ENCODE measurements around the gene ANKLE1. TPM values are rescaled to one million over a fixed set of nuclear protein-coding genes. Genes with fewer than 3 reads are reported as not detected.

Gene ANKLE1
- polyA plus RNA-seq, 1 donor (not counting 4 experiments of a cell fraction or from before 2014, with no cell fraction given), result 0.30 TPM

GRCh38 chr19:17296273-17296672, 14.6 kb downstream of the ANKLE1 start:
- H3K36me3 ChIP-seq (ENCODE audit: control insufficient read depth in 2 of 2, extremely low read depth in 1 of 2, insufficient read depth in 2 of 2, low read length in 2 of 2), result peaks cover 0 to 12% of the 10 kb centered on the region in 2 experiments
- no peak for FAIRE-seq

DNA sequence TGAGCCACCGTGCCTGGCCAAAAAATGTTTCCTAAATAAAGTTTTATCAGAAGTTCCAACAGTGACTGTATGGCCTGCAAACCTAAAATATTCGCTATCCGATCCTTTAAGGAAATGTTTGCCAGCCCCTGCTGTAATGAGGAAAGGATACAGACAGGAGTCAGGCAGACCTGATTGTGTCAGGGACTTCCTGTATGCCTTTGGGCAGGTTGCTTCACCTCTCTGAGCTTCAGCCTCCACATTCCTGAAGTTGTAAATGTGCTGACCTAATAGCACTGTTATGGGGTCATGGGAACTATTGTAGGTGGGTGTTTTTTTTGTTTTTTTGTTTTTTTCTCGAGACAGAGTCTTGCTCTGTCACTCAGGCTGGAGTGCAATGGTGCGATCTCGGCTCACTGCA, 15.3 kb downstream of the ANKLE1 start:
- DNase-seq (ENCODE audit: low read depth, low spot score) (no peak), FAIRE-seq (peak; percentile 52)
- H3K9ac ChIP-seq (ENCODE audit: control insufficient read depth, extremely low read depth, insufficient read depth, low read length), result no peak overlapping the region
- no peak overlapping the region for H2AFZ ChIP-seq (ENCODE audit: control insufficient read depth, low read length)
- peaks cover 11% of the 10 kb centered on the region for H3K79me2 ChIP-seq (ENCODE audit: control insufficient read depth, insufficient read depth, low read length)
- no peaks in the 10 kb centered on the region for H3K9me3 ChIP-seq (ENCODE audit: control insufficient read depth, low read depth, low read length)
- dilution Hi-C loops (cut with MboI; ENCODE audit: extremely low pct_ligation_motif_present, low sequenced_read_pairs), result no loop called here
- peak overlapping the region; percentile 10 for H3K4me2 ChIP-seq (ENCODE audit: control insufficient read depth, extremely low read depth, insufficient read depth, low read depth, low read length)
- TF ChIP-seq EZH2 (IDR thresholded peaks at IDR 0.05; ENCODE audit: low read length), result no peak
- TF ChIP-seq, protein P1, sequence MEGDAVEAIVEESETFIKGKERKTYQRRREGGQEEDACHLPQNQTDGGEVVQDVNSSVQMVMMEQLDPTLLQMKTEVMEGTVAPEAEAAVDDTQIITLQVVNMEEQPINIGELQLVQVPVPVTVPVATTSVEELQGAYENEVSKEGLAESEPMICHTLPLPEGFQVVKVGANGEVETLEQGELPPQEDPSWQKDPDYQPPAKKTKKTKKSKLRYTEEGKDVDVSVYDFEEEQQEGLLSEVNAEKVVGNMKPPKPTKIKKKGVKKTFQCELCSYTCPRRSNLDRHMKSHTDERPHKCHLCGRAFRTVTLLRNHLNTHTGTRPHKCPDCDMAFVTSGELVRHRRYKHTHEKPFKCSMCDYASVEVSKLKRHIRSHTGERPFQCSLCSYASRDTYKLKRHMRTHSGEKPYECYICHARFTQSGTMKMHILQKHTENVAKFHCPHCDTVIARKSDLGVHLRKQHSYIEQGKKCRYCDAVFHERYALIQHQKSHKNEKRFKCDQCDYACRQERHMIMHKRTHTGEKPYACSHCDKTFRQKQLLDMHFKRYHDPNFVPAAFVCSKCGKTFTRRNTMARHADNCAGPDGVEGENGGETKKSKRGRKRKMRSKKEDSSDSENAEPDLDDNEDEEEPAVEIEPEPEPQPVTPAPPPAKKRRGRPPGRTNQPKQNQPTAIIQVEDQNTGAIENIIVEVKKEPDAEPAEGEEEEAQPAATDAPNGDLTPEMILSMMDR (optimal IDR thresholded peaks at IDR 0.05 in 1 of 3, IDR thresholded peaks at IDR 0.05 in 1 of 3, conservative IDR thresholded peaks at IDR 0.05 in 1 of 3; ENCODE audit: extremely low read depth in 1 of 3, insufficient read depth in 2 of 3, low read length in 3 of 3), result no peak
- no peaks in the 10 kb centered on the region for H3K9me1 ChIP-seq (ENCODE audit: control insufficient read depth, extremely low read depth, insufficient read depth, low read length)
- H4K20me1 ChIP-seq (ENCODE audit: control insufficient read depth, extremely low read depth, insufficient read depth, low read length), result peaks cover 3% of the 10 kb centered on the region
- no peak overlapping the region for H3K4me3 ChIP-seq (ENCODE audit: control insufficient read depth in 2 of 3, extremely low read depth in 1 of 3, insufficient read depth in 2 of 3, low read depth in 1 of 3, low read length in 3 of 3)
- no peaks in the 10 kb centered on the region for H3K27me3 ChIP-seq (ENCODE audit: control insufficient read depth, extremely low read depth, insufficient read depth, low read length)
- no peak overlapping the region for H3K27ac ChIP-seq (ENCODE audit: control insufficient read depth, insufficient read depth, low read length)
- peaks cover 11% of the 10 kb centered on the region for H3K4me1 ChIP-seq (ENCODE audit: control insufficient read depth, extremely low read depth, insufficient read depth, low read length)
- H3K36me3 ChIP-seq (ENCODE audit: control insufficient read depth in 2 of 2, extremely low read depth in 1 of 2, insufficient read depth in 2 of 2, low read length in 2 of 2), result peaks cover 0 to 10% of the 10 kb centered on the region in 2 experiments

More at GRCh38 chr19:17296273-17296672, 14.6 kb downstream of the ANKLE1 start:
- H3K4me3 ChIP-seq (ENCODE audit: control insufficient read depth in 2 of 3, extremely low read depth in 1 of 3, insufficient read depth in 2 of 3, low read depth in 1 of 3, low read length in 3 of 3), result no peak overlapping the region
- H2AFZ ChIP-seq (ENCODE audit: control insufficient read depth, low read length), result no peak overlapping the region
- no peaks in the 10 kb centered on the region for H3K9me1 ChIP-seq (ENCODE audit: control insufficient read depth, extremely low read depth, insufficient read depth, low read length)
- no peaks in the 10 kb centered on the region for H3K27me3 ChIP-seq (ENCODE audit: control insufficient read depth, extremely low read depth, insufficient read depth, low read length)
- no peaks in the 10 kb centered on the region for H3K9me3 ChIP-seq (ENCODE audit: control insufficient read depth, low read depth, low read length)
- H3K79me2 ChIP-seq (ENCODE audit: control insufficient read depth, insufficient read depth, low read length), result peaks cover 9% of the 10 kb centered on the region
- no peak overlapping the region for H3K9ac ChIP-seq (ENCODE audit: control insufficient read depth, extremely low read depth, insufficient read depth, low read length)
- H3K4me2 ChIP-seq (ENCODE audit: control insufficient read depth, extremely low read depth, insufficient read depth, low read depth, low read length), result no peak overlapping the region
- no peak overlapping the region for H3K27ac ChIP-seq (ENCODE audit: control insufficient read depth, insufficient read depth, low read length)
- dilution Hi-C loops (cut with MboI; ENCODE audit: extremely low pct_ligation_motif_present, low sequenced_read_pairs), result no loop called here
- H4K20me1 ChIP-seq (ENCODE audit: control insufficient read depth, extremely low read depth, insufficient read depth, low read length), result peaks cover 3% of the 10 kb centered on the region
- no peak for DNase-seq (ENCODE audit: low read depth, low spot score)
- TF ChIP-seq, protein P1 (optimal IDR thresholded peaks at IDR 0.05 in 1 of 3, IDR thresholded peaks at IDR 0.05 in 1 of 3, conservative IDR thresholded peaks at IDR 0.05 in 1 of 3; ENCODE audit: extremely low read depth in 1 of 3, insufficient read depth in 2 of 3, low read length in 3 of 3), result peak in 1 of 3 experiments; percentile 56
- TF ChIP-seq EZH2 (IDR thresholded peaks at IDR 0.05; ENCODE audit: low read length), result no peak
- H3K4me1 ChIP-seq (ENCODE audit: control insufficient read depth, extremely low read depth, insufficient read depth, low read length), result peaks cover 11% of the 10 kb centered on the region
